Measurements from ENCODE around the gene SYT6. TPM values are rescaled to one million over a fixed set of nuclear protein-coding genes. Genes with fewer than 3 reads are reported as not detected.

The SYT6 gene
- total and polyA plus RNA-seq, 10 of the 15 experiments (the other 5 are each of a cell fraction or from before 2014, with no cell fraction given): 0.05 to 0.39 TPM; not detected in 8

DNA sequence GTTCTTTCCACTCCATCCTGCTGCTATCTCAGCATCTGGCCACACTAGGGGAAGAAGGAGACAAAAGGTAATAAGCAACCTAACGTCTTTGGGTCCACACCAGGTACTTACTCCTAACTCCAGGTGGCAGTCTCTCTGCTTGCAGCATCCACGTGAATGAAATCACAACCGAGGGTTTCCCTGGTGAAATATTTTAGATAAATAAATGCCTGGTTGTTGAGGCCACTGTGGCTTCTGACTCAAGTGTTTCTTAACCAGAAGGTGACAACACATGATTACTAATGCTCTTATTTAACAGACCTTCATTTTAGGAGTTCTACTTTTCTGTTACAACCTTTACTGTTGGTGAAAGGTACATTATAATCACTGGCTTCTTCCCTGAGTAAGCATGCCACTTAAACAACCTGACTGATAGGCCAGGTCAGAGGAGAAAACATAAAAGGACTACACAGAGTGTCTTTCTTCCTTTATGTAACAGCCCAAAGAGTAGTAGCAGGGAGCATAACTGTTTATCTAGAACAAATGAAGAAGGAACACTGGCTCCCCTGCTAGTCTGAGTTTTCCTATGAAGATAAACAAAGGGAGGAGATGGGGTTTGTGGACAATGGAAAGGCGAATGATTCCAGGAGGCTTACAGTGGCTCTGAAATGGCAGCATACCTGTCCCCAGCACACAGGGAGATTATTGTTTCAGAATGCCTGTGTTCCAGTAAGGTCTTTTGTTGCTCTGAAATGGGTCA lies 59.9 kb downstream of the SYT6 start:
- TF ChIP-seq TBL1XR1 (IDR thresholded peaks at IDR 0.05; ENCODE audit: low read depth, low read length) (no peak), FOXM1 (IDR thresholded peaks at IDR 0.05; ENCODE audit: low read depth, low read length) (no peak), RAD21 (IDR thresholded peaks at IDR 0.05; ENCODE audit: insufficient read depth, low read depth, low read length) (peak; percentile 43), SMC3 (IDR thresholded peaks at IDR 0.05; ENCODE audit: borderline replicate concordance, low read length) (peak; percentile 23; the same call in 1 of the 2 replicates), CTCF (IDR thresholded peaks at IDR 0.05 in 2 of 3, conservative IDR thresholded peaks at IDR 0.05 in 1 of 3; ENCODE audit: control insufficient read depth in 2 of 3, extremely low read depth in 1 of 3, insufficient read depth in 1 of 3, low read depth in 3 of 3, low read length in 3 of 3) (peak in 1 of 3 experiments; percentile 15; a peak in 2 of 6 replicates)
- Histone ChIP-seq H3K4me1 (ENCODE audit: control insufficient read depth, insufficient read depth, low read length) (no peaks in the 10 kb centered on the region), H3K4me2 (ENCODE audit: control insufficient read depth, insufficient read depth) (no peak overlapping the region), H3K9ac (ENCODE audit: control insufficient read depth, insufficient read depth, low read length) (no peak overlapping the region), H3K9me3 (replicated peaks; ENCODE audit: control insufficient read depth, insufficient read depth, low read length) (no peaks in the 10 kb centered on the region), H3K27ac (ENCODE audit: control insufficient read depth, insufficient read depth) (no peak overlapping the region), H4K20me1 (ENCODE audit: control insufficient read depth, insufficient read depth) (no peaks in the 10 kb centered on the region), H3K79me2 (ENCODE audit: control insufficient read depth, insufficient read depth, low read length) (no peaks in the 10 kb centered on the region), H3K4me3 (no peak overlapping the region), H2AFZ (ENCODE audit: control insufficient read depth, low read depth, low read length) (no peak overlapping the region), H3K27me3 (replicated peaks in 1 of 2; ENCODE audit: control insufficient read depth in 2 of 2, insufficient read depth in 2 of 2, low read length in 1 of 2) (peaks cover 1 to 4% of the 10 kb centered on the region in 2 experiments; a peak in 2 of 4 replicates), H3K36me3 (ENCODE audit: control insufficient read depth in 2 of 2, insufficient read depth in 2 of 2, low read length in 1 of 2) (no peaks in the 10 kb centered on the region)
- ATAC-seq (no peak), FAIRE-seq (no peak), DNase-seq (ENCODE audit: low read depth, low spot score) (no peak)
- ChIA-PET RAD21 (ENCODE audit: unreplicated experiment) (no interaction called here), CTCF (interaction anchor here (0.5 kb wide), 1 partner anchor 60 kb away, joined by 3 read pairs; no protein-coding TSS in a partner anchor), POLR2A (no interaction called here), SMC1A (ENCODE audit: uncharacterized antibody, unreplicated experiment) (interaction anchor here (1.3 to 1.4 kb wide), 2 partner anchors 115 to 141 kb away, joined by 3 to 4 read pairs; partner anchors contain the start of gene OLFML3)
- intact Hi-C loops (cut with micrococcal nuclease; ENCODE audit: unreplicated experiment) (no loop called here), in situ Hi-C loops (cut with MboI) (no loop called here)
- 15% methylated on average over 4 of the region's 4 CpGs for WGBS (ENCODE audit: insufficient coverage, insufficient replicate concordance, low lambda C conversion rate, missing lambda C conversion rate)
- no TSS peak for BruUV-seq (replicated peaks)

Data from GM12878 (cell line).